GM21619 (cell line): ENCODE data around the gene CCDC124.
"Not testable (repeated sequence)": the region's sequence is repeated elsewhere in the genome, so short reads cannot be mapped to it uniquely, and the experiment has no call there.

Source experiments
- ATAC-seq: cut with Tn5 transposase; IDR thresholded peaks from one replicate; pipeline ENCODE4 v1.9.1; 2021; ENCODE audit not compliant: unreplicated experiment

Gene CCDC124, protein sequence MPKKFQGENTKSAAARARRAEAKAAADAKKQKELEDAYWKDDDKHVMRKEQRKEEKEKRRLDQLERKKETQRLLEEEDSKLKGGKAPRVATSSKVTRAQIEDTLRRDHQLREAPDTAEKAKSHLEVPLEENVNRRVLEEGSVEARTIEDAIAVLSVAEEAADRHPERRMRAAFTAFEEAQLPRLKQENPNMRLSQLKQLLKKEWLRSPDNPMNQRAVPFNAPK

DNA sequence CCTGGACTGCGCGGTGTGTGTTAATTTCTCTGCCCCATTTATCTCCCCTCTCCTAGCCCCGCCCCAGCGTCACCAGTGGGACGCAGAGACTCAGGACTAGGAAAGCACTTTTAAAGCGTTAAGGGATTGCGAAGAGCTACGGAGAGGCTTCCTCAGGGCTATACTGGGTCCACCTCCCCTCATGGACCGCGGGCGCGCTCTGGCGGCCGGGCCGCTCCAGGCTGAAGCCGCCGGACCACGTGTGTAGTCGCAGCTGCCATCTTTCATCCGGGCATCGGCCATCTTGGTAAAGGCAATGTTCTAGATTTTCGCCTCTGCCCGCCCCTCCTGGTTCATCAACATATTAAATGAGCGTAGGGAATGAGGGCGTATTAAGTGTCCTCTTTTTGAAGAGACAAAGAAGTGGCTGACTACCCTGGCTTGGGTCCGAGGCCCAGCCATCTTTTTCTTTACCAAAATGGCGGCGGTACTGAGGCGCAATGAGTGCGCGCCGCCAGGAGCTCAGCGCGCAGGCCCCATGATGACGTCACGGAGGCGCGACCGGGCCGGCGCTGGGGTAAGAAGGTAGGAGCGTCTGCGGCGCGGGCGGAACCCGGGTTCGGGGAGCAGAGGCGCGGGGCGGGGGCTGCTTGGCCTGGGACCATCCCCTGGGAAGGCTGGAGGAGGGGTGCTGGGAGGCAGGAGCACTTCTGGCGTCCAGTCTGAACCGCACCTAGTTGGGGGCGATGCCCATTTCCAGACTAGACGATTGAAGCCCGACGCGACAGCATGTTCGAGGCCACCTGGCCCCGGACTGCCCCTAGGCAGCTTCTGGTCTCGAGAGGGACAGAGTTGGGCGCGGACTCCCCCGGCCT, at the start of gene CCDC124:
Gene CCDC124 (plus strand): TSS at position 531 of the 854 bp plus-strand sequence. CDS start 3,406 bp downstream, outside the sequence.
- ATAC-seq, result peak; percentile 67

DNA sequence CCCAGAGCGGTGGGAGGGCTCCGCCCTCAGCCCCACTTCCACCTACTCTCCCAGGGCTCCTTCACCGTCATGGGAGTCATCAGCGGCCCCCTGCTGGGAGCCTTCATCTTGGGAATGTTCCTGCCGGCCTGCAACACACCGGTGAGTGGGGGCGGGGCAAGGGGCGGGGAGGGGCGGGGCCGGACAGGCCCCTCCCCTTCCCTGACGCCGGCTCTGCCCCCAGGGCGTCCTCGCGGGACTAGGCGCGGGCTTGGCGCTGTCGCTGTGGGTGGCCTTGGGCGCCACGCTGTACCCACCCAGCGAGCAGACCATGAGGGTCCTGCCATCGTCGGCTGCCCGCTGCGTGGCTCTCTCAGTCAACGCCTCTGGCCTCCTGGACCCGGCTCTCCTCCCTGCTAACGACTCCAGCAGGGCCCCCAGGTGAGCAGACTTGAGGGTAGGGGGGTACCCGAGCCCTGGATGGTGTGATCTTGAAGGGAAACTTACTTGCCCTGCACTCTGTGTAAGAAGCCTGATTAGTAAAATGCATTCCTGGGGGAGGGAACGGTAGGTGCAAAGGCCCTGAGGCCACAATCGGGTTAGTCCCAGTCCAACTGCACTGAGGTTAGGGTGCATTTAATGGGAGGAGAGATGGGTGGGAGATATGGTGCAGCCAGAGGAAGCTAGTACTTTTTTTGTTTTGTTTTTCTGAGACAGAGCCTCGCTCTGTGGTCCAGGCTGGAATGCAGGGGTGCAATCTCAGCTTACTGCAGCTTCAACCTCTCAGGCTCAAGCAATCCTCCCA, 49.0 kb upstream of the CCDC124 start:
- no peak for ATAC-seq

DNA sequence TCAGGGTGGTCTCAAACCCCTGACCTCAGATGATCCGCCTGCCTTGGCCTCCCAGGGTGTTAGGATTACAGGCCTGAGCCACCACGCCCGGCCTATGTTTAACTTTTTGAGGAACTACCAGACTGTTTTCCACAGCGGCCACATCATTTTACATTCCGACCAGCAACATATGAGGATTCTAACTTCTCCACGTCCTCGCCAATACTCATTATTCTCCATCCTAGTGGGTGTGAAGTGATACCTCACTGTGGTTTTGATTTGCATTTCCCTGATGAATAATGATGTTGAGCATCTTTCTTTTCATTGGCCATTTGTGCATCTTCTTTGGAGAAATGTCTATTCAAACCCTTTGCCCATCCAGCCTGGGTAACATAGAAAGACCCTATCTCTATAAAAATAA, 46.3 kb upstream of the CCDC124 start:
- ATAC-seq, result no peak

DNA sequence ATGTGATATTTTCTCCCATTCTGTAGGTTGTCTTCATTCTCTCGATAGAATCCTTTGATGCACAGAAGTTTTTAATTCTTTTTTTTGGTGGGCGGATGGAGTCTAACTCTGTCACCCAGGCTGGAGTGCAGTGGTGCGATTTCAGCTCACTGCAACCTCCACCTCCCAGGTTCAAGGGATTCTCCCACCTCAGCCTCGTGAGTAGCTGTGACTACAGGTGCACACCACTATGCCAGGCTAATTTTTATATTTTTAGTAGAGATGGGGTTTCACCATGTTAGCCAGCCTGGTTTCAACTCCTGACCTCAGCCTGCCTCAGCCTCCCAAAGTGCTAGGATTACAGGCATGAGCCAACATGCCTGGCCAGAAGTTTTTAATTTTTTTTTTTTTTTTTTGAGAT, 45.6 kb upstream of the CCDC124 start:
- ATAC-seq, result not testable (repeated sequence)

DNA sequence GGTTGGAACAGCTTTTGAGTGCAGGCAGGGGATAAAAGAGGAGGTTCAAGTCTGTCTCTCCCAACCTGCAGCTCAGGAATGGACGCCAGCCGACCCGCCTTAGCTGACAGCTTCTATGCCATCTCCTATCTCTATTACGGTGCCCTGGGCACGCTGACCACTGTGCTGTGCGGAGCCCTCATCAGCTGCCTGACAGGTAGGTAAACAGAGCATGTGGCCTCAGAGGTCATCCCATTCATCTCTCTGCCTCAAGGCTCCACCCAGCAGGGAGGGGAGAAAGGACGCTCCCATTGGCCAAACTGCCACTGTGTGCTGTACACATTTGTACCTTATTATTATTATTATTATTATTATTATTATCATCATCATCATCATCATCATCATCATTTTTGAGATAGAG, 44.6 kb upstream of the CCDC124 start:
- no peak for ATAC-seq

DNA sequence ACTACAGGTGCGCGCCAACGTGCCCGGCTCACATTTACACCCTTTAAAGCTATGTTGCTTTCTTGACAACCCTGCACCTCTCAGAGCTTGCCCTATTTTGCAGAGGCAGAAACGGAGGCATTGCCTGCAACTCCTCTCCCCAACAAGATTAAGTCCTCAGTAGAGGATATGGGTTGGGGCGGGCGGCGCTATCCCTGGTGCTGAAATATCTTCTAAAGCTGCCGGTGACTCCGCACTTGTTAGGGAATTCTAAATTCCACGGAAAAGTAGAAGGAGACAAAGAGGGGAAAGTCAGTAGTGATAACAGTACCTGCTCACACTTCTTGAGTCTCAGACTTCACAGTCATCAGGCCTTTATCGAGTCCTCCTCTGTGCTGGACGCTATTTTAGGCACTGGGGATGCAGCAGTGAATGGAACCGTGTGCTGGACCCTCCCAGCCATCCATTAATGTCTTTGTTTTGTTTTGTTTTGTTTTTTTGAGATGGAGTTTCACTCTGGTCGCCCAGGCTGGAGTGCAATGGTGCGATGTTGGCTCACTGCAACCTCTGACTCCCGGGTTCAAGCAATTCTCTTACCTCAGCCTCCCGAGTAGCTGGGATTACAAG, 43.1 kb upstream of the CCDC124 start:
- no peak for ATAC-seq

DNA sequence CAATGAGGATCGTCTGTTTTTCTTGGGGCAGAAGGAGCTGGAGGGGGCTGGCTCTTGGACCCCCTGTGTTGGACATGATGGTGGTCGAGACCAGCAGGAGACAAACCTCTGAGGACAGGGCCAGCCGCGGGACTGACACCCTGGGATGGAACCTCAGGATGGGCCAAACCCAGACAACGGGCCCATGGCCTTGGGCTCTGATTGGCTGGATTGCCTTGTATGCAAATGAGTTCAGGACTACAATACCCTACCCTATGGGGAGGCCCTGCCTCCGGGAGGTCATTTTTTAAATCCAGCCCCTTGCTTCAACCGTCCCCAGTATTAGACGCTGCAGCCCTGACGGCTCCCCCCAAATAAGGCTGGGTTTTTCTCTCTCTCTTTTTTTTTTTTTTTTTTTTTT, 39.0 kb upstream of the CCDC124 start:
- ATAC-seq, result no peak

DNA sequence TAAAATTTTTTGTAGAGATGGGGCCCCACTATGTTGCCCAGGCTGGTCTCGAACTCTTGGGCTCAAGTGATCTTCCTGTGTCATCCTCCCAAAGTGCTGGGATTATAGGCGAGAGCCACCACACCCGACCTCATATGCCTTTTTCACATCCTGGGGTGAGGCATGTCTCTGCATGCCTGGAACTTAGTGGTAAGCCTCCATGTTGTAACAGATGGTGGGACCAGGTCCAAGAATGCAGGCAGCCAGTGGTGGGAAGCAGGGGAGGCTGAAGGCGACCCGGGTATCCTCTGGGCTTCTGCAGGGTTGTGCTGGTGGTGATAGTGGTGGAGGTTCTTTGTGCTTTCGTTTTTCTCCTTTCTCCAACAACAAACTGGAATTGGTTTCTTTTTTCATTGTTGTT, 30.1 kb upstream of the CCDC124 start:
- ATAC-seq, result no peak

DNA sequence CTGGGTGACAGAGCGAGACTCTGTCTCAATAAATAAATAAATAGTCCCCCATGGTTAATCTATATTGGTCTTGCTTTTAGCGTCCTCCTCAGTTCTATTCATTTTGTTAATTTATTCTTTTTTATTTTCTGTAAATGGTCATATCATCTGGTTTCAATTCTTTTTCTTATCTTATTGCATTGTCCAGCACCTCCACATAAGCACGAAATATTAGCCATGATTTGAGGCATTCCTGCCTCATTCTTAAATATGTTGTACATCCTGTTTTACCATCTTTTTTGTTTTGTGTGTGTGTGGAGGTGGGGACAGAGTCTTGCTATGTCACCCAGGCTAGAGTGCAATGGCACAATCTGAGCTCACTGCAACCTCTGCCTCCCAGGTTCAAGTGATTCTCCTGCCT, 24.6 kb upstream of the CCDC124 start:
- no peak for ATAC-seq

DNA sequence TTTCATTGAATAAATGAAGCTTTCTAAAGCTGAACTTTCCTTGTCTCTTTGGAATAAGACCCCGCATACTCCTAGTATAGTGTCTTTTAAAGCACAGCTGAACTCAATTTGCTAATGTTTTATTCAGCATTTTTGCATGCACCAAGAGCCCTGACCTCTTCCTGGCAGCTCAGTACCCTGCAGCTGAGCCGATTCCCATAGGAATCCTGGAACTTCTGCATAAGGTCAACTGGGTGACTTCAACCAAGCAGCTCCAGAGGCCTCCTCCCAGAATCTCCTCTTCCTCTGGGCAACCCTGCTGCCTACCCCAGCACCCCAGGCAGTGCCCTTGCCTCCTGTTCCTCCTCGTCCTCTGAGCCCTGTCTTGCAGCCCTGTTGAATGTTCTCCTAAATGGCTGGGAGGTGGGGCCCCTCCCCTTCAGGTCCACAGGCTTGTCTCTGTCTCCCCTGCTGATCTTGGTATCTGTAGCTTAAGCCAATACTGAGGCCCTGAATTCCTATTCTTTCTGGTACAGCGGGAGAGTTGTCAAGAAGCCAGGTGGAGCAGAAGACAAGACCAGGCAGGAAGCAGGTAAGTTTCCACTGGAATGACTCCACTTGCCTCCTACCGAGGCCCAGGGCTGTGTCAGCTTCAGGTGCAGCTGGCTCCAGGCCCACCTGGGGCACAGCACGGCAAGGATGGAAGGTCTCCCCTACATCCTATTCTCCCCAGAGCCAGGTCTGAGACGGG, 23.6 kb upstream of the CCDC124 start:
- no peak for ATAC-seq

DNA sequence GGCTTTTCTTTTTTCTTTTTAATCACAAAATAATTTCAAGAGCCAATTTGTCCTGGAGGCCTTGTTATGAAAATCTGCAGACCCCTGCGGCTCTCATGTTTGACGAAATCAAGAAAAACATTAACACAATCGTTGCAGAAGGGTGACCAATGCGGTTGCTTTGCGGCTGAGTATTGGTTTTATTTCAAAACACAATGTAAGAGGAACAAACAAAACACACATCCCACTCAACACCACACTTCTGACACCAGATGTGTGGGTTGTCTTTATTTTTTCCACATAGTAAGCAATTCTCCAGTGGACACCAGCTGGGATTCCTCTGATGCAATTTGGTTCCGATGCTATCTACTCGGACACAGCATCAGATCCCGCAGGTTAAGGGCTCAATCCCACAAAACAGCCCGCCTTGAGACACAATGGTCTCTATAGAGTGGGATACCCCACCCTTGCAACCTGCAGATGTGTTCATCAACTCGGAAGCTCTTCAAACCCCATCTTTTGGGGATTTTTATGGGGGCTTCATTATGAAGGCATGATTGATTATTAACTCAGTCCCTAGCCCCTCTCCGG, 21.9 kb upstream of the CCDC124 start:
- ATAC-seq, result no peak

DNA sequence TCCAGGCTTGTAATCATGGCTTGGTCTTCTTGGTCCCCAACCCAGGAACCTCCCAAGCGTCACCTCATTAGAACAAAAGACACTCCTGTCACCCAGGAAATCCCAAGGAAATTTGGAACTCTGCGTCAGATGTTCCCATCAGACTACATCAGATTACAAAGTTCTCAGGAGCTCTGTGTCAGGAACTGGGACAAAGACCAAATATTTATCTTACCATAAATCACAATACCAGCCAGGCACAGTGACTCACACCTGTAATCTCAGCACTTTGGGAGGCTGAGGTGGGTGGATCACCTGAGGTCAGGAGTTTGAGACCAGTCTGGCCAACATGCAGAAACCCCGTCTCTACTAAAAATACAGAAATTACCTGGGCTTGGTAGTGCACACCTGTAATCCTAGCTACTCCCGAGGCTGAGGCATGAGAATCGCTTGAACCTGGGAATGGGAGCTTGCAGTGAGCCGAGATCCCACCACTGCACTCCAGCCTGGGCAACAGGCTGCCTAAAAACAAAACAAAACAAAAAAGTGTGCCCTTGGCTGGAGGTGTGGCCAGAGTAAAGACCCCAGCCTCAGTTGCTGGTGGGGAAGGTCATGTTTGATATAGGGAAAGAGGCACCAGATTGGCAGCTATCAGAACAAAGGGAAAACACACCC, 16.7 kb upstream of the CCDC124 start:
- no peak for ATAC-seq

DNA sequence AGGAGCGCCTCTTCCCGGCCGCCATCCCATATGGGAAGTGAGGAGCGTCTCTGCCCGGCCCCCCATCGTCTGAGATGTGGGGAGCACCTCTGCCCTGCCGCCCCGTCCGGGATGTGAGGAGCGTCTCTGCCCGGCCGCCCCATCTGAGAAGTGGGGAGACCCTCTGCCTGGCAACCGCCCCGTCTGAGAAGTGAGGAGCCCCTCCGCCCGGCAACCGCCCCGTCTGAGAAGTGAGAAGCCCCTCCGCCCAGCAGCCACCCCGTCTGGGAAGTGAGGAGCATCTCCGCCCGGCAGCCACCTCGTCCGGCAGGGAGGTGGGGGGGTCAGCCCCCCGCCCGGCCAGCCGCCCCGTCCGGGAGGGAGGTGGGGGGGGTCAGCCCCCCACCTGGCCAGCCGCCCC, 14.7 kb upstream of the CCDC124 start:
- ATAC-seq, result not testable (repeated sequence)

DNA sequence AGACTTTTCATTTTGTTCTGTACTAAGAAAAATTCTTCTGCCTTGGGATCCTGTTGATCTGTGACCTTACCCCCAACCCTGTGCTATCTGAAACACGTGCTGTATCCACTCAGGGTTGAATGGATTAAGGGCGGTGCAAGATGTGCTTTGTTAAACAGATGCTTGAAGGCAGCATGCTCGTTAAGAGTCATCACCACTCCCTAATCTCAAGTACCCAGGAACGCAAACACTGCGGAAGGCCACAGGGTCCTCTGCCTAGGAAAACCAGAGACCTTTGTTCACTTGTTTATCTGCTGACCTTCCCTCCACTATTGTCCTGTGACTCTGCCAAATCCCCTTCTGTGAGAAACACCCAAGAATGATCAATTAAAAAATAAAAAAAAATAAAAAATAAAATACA, 13.7 kb upstream of the CCDC124 start:
- ATAC-seq, result not testable (repeated sequence)

DNA sequence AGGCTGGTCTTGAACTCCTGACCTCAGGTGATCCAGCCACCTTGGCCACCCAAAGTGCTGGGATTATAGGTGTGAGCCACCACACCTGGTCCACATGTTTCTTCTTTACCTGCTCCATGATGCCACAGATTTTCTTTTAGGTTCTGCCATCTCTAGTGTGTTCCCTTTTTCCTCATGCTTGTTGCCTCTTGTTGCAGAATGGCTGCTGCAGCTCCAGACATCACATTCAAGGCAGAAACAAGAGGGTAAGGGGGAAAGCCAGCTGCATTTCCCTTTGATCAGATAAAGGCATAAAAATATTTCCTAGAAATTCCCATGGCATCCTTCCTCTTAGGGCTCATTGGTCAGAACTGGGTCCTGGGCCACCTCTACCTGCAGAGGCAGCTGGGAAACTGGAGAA, 12.3 kb upstream of the CCDC124 start:
- ATAC-seq, result no peak

DNA sequence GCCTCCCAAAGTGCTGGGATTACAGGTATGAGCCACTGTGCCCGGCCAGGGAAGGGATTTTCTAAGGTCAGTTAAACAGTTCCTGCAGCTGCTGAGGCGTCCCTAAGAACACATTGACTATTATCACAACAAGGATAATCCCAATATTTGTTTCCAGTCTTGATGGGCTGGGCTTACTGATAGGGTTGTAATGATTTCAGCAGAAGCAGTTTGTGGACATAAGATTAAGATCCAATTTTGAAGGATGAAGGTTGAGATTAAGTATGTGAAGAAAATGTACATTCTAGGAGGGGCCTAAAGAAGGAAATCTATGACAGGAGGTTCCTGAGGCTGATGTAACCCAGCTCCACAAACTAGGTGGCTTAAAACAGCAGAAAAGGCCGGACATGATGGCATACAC, 10.7 kb upstream of the CCDC124 start:
- no peak for ATAC-seq

DNA sequence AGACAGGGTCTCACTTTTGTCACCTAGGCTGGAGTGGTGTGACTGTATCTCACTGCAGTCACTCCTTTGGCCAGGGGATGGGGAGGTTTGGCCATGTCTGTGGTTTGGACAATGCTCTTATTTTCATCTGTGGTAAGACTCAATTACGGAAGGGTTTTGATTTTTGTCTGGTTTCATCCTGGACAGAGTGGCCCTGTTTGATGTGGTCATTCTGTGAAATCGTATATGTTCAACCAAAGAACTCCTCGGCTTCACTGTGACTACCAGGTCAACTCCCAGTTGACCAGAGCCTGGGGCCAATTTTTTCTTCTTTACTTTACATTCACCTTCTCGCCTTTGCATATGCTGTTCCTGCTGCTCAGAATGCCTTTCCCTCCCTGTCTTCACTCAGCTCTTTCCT, 6.8 kb upstream of the CCDC124 start:
- ATAC-seq, result no peak

DNA sequence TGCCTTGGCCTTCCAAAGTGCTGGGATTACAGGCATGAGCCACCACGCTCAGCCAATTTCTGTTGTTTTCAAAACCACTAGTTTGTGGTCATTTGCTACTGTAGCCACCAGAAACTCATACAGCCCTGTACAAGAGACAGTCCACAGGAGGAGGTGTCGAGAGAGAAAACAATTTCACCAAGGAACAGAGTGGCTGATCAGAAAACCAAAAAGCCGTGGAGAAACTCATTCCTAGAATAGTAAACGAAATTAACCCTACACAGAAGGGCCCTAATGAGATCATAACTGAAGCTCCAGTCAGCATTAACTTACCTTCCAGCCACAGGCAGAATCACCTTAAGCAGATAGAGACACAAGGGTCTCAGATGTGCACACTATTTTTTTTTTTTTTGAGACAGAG, 3.8 kb upstream of the CCDC124 start:
- no peak for ATAC-seq

DNA sequence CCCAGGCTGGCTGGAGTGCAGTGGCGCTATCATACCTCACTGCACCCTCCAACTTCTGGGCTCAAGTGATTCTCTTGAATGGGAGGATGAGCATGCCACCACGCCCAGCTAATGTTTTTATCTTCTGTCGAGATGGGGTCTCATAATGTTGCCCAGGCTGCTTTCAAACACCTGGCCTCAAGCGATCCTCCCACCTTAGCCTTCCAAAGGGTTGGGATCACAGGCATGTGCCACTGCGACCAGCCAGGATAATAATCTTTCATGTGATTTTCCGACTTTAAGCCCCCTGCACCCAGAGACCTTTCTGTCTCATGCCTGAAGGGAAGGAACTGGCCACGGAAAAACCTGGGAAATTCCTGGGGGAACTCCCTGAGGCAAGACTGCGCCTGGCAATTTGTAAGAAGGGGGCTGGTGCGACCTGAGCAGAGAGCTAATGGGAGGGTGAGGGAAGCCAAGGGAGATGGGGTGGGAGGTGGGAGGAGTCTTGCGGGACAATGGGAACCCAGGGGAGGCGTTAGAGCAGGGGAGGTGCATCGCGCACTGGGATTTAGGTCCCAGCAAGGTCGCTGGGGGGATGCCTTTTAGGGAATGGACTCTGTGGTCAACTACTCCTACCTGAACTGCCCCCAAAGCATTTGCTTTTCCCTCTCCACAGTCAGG, 1.2 kb upstream of the CCDC124 start:
- no peak for ATAC-seq
